ENCODE data around the gene MPRIP. TPM values are rescaled to one million over a fixed set of nuclear protein-coding genes. Genes with fewer than 3 reads are reported as not detected.

MPRIP gene
- total RNA-seq, 1 experiment from 2014 or later = 132 TPM

DNA sequence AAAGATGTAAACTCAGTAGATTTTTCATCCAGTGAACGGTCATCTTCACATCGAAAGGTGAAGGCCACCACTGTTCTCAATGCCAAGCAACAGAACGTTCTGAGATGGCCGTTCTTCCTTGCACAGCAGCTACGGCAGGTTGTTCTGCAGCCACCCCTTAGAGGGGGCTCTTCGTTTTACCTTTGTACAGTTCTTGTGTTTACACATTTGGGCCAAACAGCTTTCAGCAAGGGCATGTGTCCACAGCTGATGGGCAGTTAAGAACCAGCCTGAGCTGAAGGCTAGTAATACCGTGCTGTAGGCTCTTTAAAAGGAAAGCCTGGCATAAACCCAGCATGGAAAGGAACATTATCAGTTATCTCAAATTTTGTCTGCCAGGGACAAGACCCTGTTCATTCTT, 147.9 kb downstream of the MPRIP start:
- Histone ChIP-seq H2BK20ac (ENCODE audit: low read depth, low read length, poor library complexity, severe bottlenecking) (no peak overlapping the region), H4K20me1 (ENCODE audit: control insufficient read depth, insufficient read depth, insufficient read length) (no peaks in the 10 kb centered on the region), H2BK15ac (ENCODE audit: low read depth, low read length) (no peak overlapping the region), H3T11ph (ENCODE audit: low read length) (no peak overlapping the region), H3K4ac (ENCODE audit: low read depth, low read length) (no peak overlapping the region), H3K9ac (ENCODE audit: extremely low read depth, insufficient read length, low read length) (no peak overlapping the region), H4K5ac (ENCODE audit: insufficient read length, low read depth, low read length) (no peak overlapping the region), H3K23ac (ENCODE audit: insufficient read length, low read depth, low read length) (no peak overlapping the region), H2BK120ac (ENCODE audit: low read depth, low read length, poor library complexity, severe bottlenecking) (no peak overlapping the region), H3K4me2 (ENCODE audit: insufficient read depth, insufficient read length, low read length) (no peak overlapping the region), H3K4me1 (ENCODE audit: insufficient read depth, low read length) (no peaks in the 10 kb centered on the region), H4K8ac (replicated peaks; ENCODE audit: insufficient read length, low read depth, low read length) (no peak overlapping the region), H3K79me1 (ENCODE audit: insufficient read depth, low read depth, low read length, poor library complexity, severe bottlenecking) (no peaks in the 10 kb centered on the region), H3K56ac (ENCODE audit: insufficient read length, low read depth, low read length) (no peak overlapping the region), H4K91ac (ENCODE audit: insufficient read length, low read depth, low read length) (no peak overlapping the region), H3K18ac (ENCODE audit: insufficient read length, low read depth, low read length) (no peak overlapping the region), H3K27me3 (ENCODE audit: insufficient read depth, low read length) (no peaks in the 10 kb centered on the region), H2AFZ (ENCODE audit: low read length) (no peak overlapping the region), H3K14ac (ENCODE audit: insufficient read depth, low read length) (no peak overlapping the region), H2BK5ac (ENCODE audit: insufficient read length, low read length) (no peak overlapping the region), H3K79me2 (ENCODE audit: insufficient read depth, low read length) (no peaks in the 10 kb centered on the region), H3K9me3 (ENCODE audit: control insufficient read depth, low read depth, low read length) (no peaks in the 10 kb centered on the region), H2BK12ac (ENCODE audit: insufficient read length, low read depth, low read length) (no peak overlapping the region), H3K27ac (ENCODE audit: insufficient read length, low read depth, low read length) (no peak overlapping the region), H3K23me2 (ENCODE audit: insufficient read length, low read depth, low read length, poor library complexity, severe bottlenecking) (no peaks in the 10 kb centered on the region), H2AK5ac (ENCODE audit: insufficient read length, low read length) (no peak overlapping the region)
- no CpG with 5 or more reads among the region's 7 CpGs for WGBS (ENCODE audit: extremely low coverage, insufficient read length, low lambda C conversion rate)
- Mint-ChIP-seq H3K9me3 (no peaks in the 10 kb centered on the region), H3K27ac (peak overlapping the region in 1 of 3 experiments; percentile 49; a peak in 2 of 7 replicates), H3K4me3 (no peak overlapping the region), H3K27me3 (ENCODE audit: low read depth) (no peaks in the 10 kb centered on the region), H3K36me3 (ENCODE audit: insufficient read depth in 1 of 3, low read depth in 3 of 3) (peaks cover 0 to 11% (median 7%) of the 10 kb centered on the region in 3 experiments; a peak in 4 of 7 replicates), H3K4me1 (peaks cover 5 to 13% of the 10 kb centered on the region in 2 experiments; a peak in 3 of 4 replicates)
- no peak for DNase-seq
- TF ChIP-seq, protein P1, sequence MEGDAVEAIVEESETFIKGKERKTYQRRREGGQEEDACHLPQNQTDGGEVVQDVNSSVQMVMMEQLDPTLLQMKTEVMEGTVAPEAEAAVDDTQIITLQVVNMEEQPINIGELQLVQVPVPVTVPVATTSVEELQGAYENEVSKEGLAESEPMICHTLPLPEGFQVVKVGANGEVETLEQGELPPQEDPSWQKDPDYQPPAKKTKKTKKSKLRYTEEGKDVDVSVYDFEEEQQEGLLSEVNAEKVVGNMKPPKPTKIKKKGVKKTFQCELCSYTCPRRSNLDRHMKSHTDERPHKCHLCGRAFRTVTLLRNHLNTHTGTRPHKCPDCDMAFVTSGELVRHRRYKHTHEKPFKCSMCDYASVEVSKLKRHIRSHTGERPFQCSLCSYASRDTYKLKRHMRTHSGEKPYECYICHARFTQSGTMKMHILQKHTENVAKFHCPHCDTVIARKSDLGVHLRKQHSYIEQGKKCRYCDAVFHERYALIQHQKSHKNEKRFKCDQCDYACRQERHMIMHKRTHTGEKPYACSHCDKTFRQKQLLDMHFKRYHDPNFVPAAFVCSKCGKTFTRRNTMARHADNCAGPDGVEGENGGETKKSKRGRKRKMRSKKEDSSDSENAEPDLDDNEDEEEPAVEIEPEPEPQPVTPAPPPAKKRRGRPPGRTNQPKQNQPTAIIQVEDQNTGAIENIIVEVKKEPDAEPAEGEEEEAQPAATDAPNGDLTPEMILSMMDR (conservative IDR thresholded peaks at IDR 0.05) = peak; percentile 14; the same call in 1 of the 3 replicates

All from H9 (cell line).